WI38 (cell line): ENCODE data around the gene MRNIP.
A peak's percentile ranks its signal among the peaks of the same experiment; 100 is the strongest.

ENCODE experiments used
- H3K4me3 ChIP-seq: 2 replicates; pipeline ENCODE4 v1.5.1; 2011; ENCODE audit warnings: low read depth, mild to moderate bottlenecking, control low read depth, low read length
- CTCF ChIP-seq: IDR thresholded peaks from 2 replicates; pipeline ENCODE4 v1.5.1; 2012; ENCODE audit warnings: low read depth, mild to moderate bottlenecking, control low read depth, low read length

MRNIP gene

DNA sequence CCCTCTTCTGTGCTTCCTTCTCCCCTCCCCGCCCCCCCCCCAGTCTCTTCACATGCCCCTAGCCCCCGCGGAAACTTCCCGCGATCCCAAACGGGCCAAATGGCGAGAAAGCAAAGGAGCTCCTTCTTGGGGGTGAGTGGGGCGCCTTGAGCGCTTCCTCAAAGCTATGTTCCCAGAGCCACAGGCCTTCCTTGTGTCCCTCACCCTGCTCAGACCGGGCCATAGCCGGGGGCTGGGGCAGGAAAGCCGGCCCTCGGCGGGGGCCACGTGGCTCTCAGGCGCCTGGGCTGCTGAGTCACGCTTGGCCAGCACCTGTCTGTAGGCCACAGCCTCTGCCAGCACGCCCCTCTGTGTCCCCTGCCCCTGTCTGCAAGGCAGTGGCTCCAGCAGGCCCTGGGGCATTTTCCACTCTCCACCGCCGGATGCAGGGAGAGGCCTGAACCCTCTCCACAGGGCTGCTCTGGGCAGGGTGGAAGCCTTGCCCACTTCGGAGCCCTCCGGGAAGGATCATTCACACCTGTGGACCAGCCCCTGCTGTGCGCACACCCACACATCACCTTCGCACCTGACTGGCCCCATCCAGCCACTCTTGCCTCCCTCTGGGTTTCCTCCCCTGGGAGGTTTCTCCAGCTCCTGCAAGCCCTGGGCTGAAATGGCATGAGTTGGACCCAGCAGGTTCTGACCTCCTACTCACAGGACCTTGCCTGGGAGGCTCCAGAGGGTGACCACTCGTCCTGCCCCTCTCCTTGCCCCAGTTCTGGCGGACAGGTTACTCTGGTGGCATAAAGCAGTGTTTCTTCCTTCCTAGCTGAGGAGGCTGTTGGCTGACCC is 39.1 kb downstream of the MRNIP start:
- H3K4me3 ChIP-seq = no peak overlapping the region
- no peak for TF ChIP-seq CTCF

DNA sequence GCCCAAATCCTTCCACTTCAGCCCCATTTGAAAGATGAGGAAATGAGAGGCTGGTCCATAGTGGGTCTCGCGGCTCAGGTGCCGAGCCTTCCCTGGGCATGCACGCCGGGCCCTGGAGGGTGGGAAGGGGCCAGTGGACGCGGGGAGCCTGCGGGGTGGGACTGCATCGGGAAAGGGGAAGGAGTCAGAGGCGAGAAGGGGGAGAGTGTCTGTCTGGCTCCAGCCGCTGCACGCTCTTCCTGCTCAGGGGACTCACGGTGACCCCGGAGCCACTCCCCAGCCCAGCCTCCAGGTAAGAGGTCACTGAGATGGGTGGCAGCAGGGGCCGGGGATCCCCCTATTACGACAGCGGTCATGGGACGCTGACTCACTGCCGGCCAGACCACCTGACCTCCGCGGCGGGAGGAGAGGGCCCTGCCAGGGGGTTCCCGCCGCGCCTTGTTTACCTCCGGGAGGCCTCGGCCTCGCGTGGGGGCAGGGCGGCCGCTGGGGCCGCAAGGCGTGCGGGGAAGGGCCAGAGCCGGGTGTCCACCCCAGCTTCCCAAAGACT is 39.8 kb downstream of the MRNIP start:
- TF ChIP-seq CTCF = no peak
- H3K4me3 ChIP-seq = peak overlapping the region; percentile 34

DNA sequence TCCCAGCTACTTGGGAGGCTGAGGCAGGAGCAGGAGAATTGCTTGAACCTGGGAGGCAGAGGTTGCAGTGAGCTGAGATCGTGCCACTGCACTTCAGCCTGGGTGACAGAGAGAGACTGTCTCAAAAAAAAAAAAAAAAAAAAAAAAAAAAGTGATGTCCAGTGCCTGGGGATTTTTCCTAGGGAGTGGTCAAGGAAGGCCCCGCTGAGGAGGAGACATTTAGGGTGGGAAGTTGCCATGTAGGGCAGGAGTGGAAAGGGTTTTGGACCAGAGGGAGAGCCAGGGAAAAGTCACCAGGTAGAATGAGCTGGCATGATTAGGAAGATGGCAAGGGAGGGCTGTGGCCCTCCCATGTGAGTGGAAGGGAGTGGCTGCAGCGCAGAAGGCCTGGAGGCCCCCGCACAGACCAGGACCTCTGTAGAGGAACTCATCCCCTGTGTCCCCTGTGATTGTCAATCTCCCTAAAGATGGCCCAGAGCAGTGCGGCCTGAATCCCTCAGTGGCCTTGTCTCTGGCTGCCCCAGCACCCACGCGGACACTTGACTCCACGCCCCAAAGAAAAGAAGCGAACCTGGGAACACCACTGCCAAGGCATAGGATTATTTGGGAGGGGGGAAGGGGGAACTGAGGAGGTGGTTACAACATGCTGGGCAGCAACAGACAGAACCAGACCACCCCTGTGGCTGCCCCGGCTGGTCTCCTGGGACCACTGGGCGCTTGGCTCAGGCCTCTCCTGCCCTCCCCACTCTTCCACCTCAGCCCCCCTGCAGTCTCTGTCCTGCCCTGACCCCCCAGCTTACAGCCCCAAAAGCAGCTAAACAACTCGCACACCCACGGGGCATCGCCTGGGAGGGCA is 40.5 kb downstream of the MRNIP start:
- TF ChIP-seq CTCF = no peak
- peak overlapping the region; percentile 34; the same call in 1 of the 2 replicates for H3K4me3 ChIP-seq

DNA sequence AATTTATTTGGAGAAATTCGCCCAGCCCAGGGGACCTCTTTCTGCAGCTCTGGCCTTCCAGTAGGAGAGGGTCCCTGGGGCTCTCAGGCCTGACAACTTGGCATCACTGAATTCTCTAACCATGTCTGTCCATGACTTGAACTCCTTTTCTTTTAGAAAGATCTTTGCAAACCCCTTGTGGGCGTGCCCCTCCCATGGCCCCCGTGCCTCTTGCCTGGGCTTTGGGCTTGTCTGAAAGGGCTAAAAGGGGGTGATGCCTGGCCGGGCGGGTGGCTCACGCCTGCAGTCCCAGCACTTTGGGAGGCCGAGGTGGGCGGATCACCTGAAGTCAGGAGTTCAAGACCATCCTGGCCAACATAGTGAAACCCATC is 41.2 kb downstream of the MRNIP start:
- TF ChIP-seq CTCF = no peak

DNA sequence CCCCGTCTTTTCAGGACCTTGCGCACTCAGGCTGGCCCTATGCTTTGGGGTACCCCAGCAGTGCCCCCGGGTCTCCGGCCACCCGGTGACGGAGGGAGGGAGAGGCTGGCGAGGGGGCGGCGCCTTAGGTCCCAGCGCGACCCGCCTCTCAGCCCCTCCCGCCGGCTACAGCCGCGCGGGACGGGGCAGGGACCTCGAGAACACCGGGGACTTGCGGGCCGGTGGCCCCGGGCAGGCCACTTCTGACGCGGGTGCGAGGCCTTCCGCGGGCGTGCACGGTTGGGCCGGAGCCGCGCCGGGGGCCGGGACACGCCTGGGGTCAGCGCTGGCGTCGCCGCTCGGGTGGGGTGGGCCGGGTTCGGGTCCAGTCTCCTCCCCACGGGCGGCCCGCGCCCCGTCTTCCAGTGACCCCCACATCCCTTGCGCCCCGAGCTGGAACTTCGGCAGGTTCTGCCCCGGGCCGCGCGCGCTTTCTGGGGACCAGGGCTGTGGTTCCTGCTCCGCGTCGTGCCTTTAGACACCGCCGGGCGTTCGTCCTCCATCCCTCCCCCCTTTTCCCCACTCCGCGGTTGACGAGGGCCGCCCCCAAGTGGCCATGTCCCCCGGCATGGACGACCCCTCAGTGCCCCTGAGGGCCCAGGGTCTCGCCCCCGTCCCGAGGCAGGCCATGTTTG is 41.7 kb downstream of the MRNIP start:
- no peak for TF ChIP-seq CTCF
- no peak overlapping the region for H3K4me3 ChIP-seq

More for the DNA sequence above, 41.2 kb downstream of the MRNIP start:
- H3K4me3 ChIP-seq = no peak overlapping the region

DNA sequence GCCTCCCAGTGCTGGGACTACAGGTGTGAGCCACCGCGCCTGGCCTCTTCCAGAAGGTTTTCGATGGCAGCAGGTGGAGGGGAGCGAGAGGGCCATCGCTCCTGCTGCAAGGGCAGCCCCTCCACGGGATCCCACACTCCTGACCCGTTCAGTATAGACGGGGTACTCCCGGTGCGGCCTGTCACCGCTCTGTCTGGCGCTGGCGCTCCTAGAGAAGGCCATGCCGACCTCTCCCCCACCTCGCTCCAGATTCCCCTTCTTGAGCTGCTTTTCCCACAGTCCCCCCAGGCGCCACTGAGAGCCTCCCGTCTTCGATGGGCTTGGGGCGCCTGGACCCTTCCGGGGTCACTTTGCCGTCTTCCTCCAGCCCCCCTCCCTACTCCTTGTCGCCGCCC is 42.2 kb downstream of the MRNIP start:
- no peak for TF ChIP-seq CTCF
- H3K4me3 ChIP-seq = no peak overlapping the region
